ENCODE measurements around the gene MAD2L1BP. TPM values are rescaled to one million over a fixed set of nuclear protein-coding genes. Genes with fewer than 3 reads are reported as not detected.

MAD2L1BP gene
- total RNA-seq, 1 donor from 2014 or later, result 25.1 TPM

GRCh38 chr6:43610431-43610830 is 25.2 kb upstream of the MAD2L1BP start:
- Histone ChIP-seq H3K36me3 (ENCODE audit: control insufficient read depth in 3 of 3, insufficient read depth in 3 of 3, low read length in 3 of 3) (peaks cover 15 to 28% (median 28%) of the 10 kb centered on the region in 3 donors), H3K9me3 (ENCODE audit: control insufficient read depth in 3 of 3, low read length in 3 of 3) (no peaks in the 10 kb centered on the region), H3K27me3 (ENCODE audit: control insufficient read depth in 3 of 3, insufficient read depth in 3 of 3, low read length in 3 of 3) (no peaks in the 10 kb centered on the region), H3K9ac (ENCODE audit: low read depth in 1 of 3, low read length in 3 of 3) (no peak overlapping the region), H3K4me3 (ENCODE audit: low read length in 3 of 3) (no peak overlapping the region), H3K27ac (ENCODE audit: low read depth, low read length) (no peak overlapping the region), H3K4me1 (ENCODE audit: control insufficient read depth in 3 of 3, insufficient read depth in 3 of 3, low read length in 3 of 3) (no peaks in the 10 kb centered on the region)

GRCh38 chr6:43613721-43614395 is 21.8 kb upstream of the MAD2L1BP start:
- Histone ChIP-seq H3K27me3 (ENCODE audit: control insufficient read depth in 3 of 3, insufficient read depth in 3 of 3, low read length in 3 of 3) (no peaks in the 10 kb centered on the region), H3K4me1 (ENCODE audit: control insufficient read depth in 3 of 3, insufficient read depth in 3 of 3, low read length in 3 of 3) (no peaks in the 10 kb centered on the region), H3K9me3 (ENCODE audit: control insufficient read depth in 3 of 3, low read length in 3 of 3) (no peaks in the 10 kb centered on the region), H3K4me3 (ENCODE audit: low read length in 3 of 3) (no peak overlapping the region), H3K36me3 (ENCODE audit: control insufficient read depth in 3 of 3, insufficient read depth in 3 of 3, low read length in 3 of 3) (peaks cover 15 to 28% (median 26%) of the 10 kb centered on the region in 3 donors), H3K27ac (ENCODE audit: low read depth, low read length) (no peak overlapping the region), H3K9ac (ENCODE audit: low read depth in 1 of 3, low read length in 3 of 3) (no peak overlapping the region)

- H3K4me3 ChIP-seq (ENCODE audit: low read length in 3 of 3), result no peak overlapping the region
- no peak overlapping the region for H3K27ac ChIP-seq (ENCODE audit: low read depth, low read length)
- H3K27me3 ChIP-seq (ENCODE audit: control insufficient read depth in 3 of 3, insufficient read depth in 3 of 3, low read length in 3 of 3), result no peaks in the 10 kb centered on the region
- H3K9ac ChIP-seq (ENCODE audit: low read depth in 1 of 3, low read length in 3 of 3), result no peak overlapping the region
- no peaks in the 10 kb centered on the region for H3K4me1 ChIP-seq (ENCODE audit: control insufficient read depth in 3 of 3, insufficient read depth in 3 of 3, low read length in 3 of 3)
- H3K9me3 ChIP-seq (ENCODE audit: control insufficient read depth in 3 of 3, low read length in 3 of 3), result no peaks in the 10 kb centered on the region
- peaks cover 15 to 28% (median 26%) of the 10 kb centered on the region in 3 donors for H3K36me3 ChIP-seq (ENCODE audit: control insufficient read depth in 3 of 3, insufficient read depth in 3 of 3, low read length in 3 of 3)
Measured at GRCh38 chr6:43614396-43614730, 21.3 kb upstream of the MAD2L1BP start.

- Histone ChIP-seq H3K4me3 (ENCODE audit: low read length in 3 of 3) (no peak overlapping the region), H3K4me1 (ENCODE audit: control insufficient read depth in 3 of 3, insufficient read depth in 3 of 3, low read length in 3 of 3) (no peaks in the 10 kb centered on the region), H3K27me3 (ENCODE audit: control insufficient read depth in 3 of 3, insufficient read depth in 3 of 3, low read length in 3 of 3) (no peaks in the 10 kb centered on the region), H3K27ac (ENCODE audit: low read depth, low read length) (no peak overlapping the region), H3K36me3 (ENCODE audit: control insufficient read depth in 3 of 3, insufficient read depth in 3 of 3, low read length in 3 of 3) (peaks cover 24 to 38% (median 34%) of the 10 kb centered on the region in 3 donors), H3K9ac (ENCODE audit: low read depth in 1 of 3, low read length in 3 of 3) (no peak overlapping the region), H3K9me3 (ENCODE audit: control insufficient read depth in 3 of 3, low read length in 3 of 3) (no peaks in the 10 kb centered on the region)
Measured at GRCh38 chr6:43616725-43617472, 18.7 kb upstream of the MAD2L1BP start.

- Histone ChIP-seq H3K27ac (ENCODE audit: low read depth, low read length) (no peak overlapping the region), H3K9ac (ENCODE audit: low read depth in 1 of 3, low read length in 3 of 3) (no peak overlapping the region), H3K27me3 (ENCODE audit: control insufficient read depth in 3 of 3, insufficient read depth in 3 of 3, low read length in 3 of 3) (no peaks in the 10 kb centered on the region), H3K4me3 (ENCODE audit: low read length in 3 of 3) (no peak overlapping the region), H3K4me1 (ENCODE audit: control insufficient read depth in 3 of 3, insufficient read depth in 3 of 3, low read length in 3 of 3) (peaks cover 1 to 11% (median 4%) of the 10 kb centered on the region in 3 donors), H3K36me3 (ENCODE audit: control insufficient read depth in 3 of 3, insufficient read depth in 3 of 3, low read length in 3 of 3) (peaks cover 51 to 62% (median 58%) of the 10 kb centered on the region in 3 donors), H3K9me3 (ENCODE audit: control insufficient read depth in 3 of 3, low read length in 3 of 3) (no peaks in the 10 kb centered on the region)
Measured at GRCh38 chr6:43621078-43621835, 14.4 kb upstream of the MAD2L1BP start.

- peaks cover 51 to 63% (median 58%) of the 10 kb centered on the region in 3 donors for H3K36me3 ChIP-seq (ENCODE audit: control insufficient read depth in 3 of 3, insufficient read depth in 3 of 3, low read length in 3 of 3)
- H3K4me3 ChIP-seq (ENCODE audit: low read length in 3 of 3), result no peak overlapping the region
- H3K27me3 ChIP-seq (ENCODE audit: control insufficient read depth in 3 of 3, insufficient read depth in 3 of 3, low read length in 3 of 3), result no peaks in the 10 kb centered on the region
- no peaks in the 10 kb centered on the region for H3K9me3 ChIP-seq (ENCODE audit: control insufficient read depth in 3 of 3, low read length in 3 of 3)
- no peak overlapping the region for H3K27ac ChIP-seq (ENCODE audit: low read depth, low read length)
- no peak overlapping the region for H3K9ac ChIP-seq (ENCODE audit: low read depth in 1 of 3, low read length in 3 of 3)
- H3K4me1 ChIP-seq (ENCODE audit: control insufficient read depth in 3 of 3, insufficient read depth in 3 of 3, low read length in 3 of 3), result peaks cover 2 to 12% (median 8%) of the 10 kb centered on the region in 3 donors
Measured at GRCh38 chr6:43621836-43622180, 13.8 kb upstream of the MAD2L1BP start.

- no peaks in the 10 kb centered on the region for H3K27me3 ChIP-seq (ENCODE audit: control insufficient read depth in 3 of 3, insufficient read depth in 3 of 3, low read length in 3 of 3)
- peaks cover 51 to 63% (median 58%) of the 10 kb centered on the region in 3 donors for H3K36me3 ChIP-seq (ENCODE audit: control insufficient read depth in 3 of 3, insufficient read depth in 3 of 3, low read length in 3 of 3)
- no peak overlapping the region for H3K9ac ChIP-seq (ENCODE audit: low read depth in 1 of 3, low read length in 3 of 3)
- H3K4me1 ChIP-seq (ENCODE audit: control insufficient read depth in 3 of 3, insufficient read depth in 3 of 3, low read length in 3 of 3), result peaks cover 10 to 19% (median 15%) of the 10 kb centered on the region in 3 donors
- H3K4me3 ChIP-seq (ENCODE audit: low read length in 3 of 3), result no peak overlapping the region
- H3K27ac ChIP-seq (ENCODE audit: low read depth, low read length), result no peak overlapping the region
- H3K9me3 ChIP-seq (ENCODE audit: control insufficient read depth in 3 of 3, low read length in 3 of 3), result no peaks in the 10 kb centered on the region
Measured at GRCh38 chr6:43622541-43622940, 13.1 kb upstream of the MAD2L1BP start.

- peaks cover 51 to 63% (median 58%) of the 10 kb centered on the region in 3 donors for H3K36me3 ChIP-seq (ENCODE audit: control insufficient read depth in 3 of 3, insufficient read depth in 3 of 3, low read length in 3 of 3)
- no peaks in the 10 kb centered on the region for H3K27me3 ChIP-seq (ENCODE audit: control insufficient read depth in 3 of 3, insufficient read depth in 3 of 3, low read length in 3 of 3)
- peak overlapping the region in 2 of 3 donors; percentile 45 to 51 for H3K9ac ChIP-seq (ENCODE audit: low read depth in 1 of 3, low read length in 3 of 3)
Measured at GRCh38 chr6:43623880-43624785, 11.5 kb upstream of the MAD2L1BP start.

GRCh38 chr6:43624786-43625288 is 10.8 kb upstream of the MAD2L1BP start:
- Histone ChIP-seq H3K27me3 (ENCODE audit: control insufficient read depth in 3 of 3, insufficient read depth in 3 of 3, low read length in 3 of 3) (no peaks in the 10 kb centered on the region), H3K9ac (ENCODE audit: low read depth in 1 of 3, low read length in 3 of 3) (peak overlapping the region in 2 of 3 donors; percentile 20 to 45), H3K9me3 (ENCODE audit: control insufficient read depth in 3 of 3, low read length in 3 of 3) (no peaks in the 10 kb centered on the region), H3K4me3 (ENCODE audit: low read length in 3 of 3) (no peak overlapping the region), H3K36me3 (ENCODE audit: control insufficient read depth in 3 of 3, insufficient read depth in 3 of 3, low read length in 3 of 3) (peaks cover 51 to 62% (median 56%) of the 10 kb centered on the region in 3 donors), H3K4me1 (ENCODE audit: control insufficient read depth in 3 of 3, insufficient read depth in 3 of 3, low read length in 3 of 3) (peaks cover 19 to 29% (median 28%) of the 10 kb centered on the region in 3 donors), H3K27ac (ENCODE audit: low read depth, low read length) (no peak overlapping the region)

More at GRCh38 chr6:43623880-43624785, 11.5 kb upstream of the MAD2L1BP start:
- H3K27ac ChIP-seq (ENCODE audit: low read depth, low read length), result no peak overlapping the region
- H3K4me1 ChIP-seq (ENCODE audit: control insufficient read depth in 3 of 3, insufficient read depth in 3 of 3, low read length in 3 of 3), result peaks cover 19 to 25% (median 24%) of the 10 kb centered on the region in 3 donors
- H3K9me3 ChIP-seq (ENCODE audit: control insufficient read depth in 3 of 3, low read length in 3 of 3), result no peaks in the 10 kb centered on the region
- no peak overlapping the region for H3K4me3 ChIP-seq (ENCODE audit: low read length in 3 of 3)

Measured in skeletal muscle tissue (tissue), 4 donors.